NCI-H1417 (cell line): ENCODE measurements around the gene NHSL2.

Experiments
- DNase-seq, 3 experiments: peaks; one replicate each; lab custom pipeline; 2025; lab: John Stamatoyannopoulos, UW

The NHSL2 gene

GRCh38 chrX:72128881-72129280 is 218.2 kb downstream of the NHSL2 start:
- DNase-seq = peak; percentile 13 to 23 (median 22)

GRCh38 chrX:72129661-72130060 is 219.0 kb downstream of the NHSL2 start:
- DNase-seq = no peak

- DNase-seq = no peak
Measured at GRCh38 chrX:72130156-72130761, 219.6 kb downstream of the NHSL2 start.

GRCh38 chrX:72130762-72131250 is 220.2 kb downstream of the NHSL2 start:
- DNase-seq = no peak

GRCh38 chrX:72131317-72132294 is 221.0 kb downstream of the NHSL2 start, which contains the start of gene RTL5:
RTL5 (minus strand) TSS chrX:72131915.
- DNase-seq = peak; percentile 94 to 97 (median 95)

- DNase-seq = no peak
Measured at GRCh38 chrX:72132456-72132855, 221.8 kb downstream of the NHSL2 start.

GRCh38 chrX:72133851-72134546 is 223.4 kb downstream of the NHSL2 start:
- DNase-seq = no peak

GRCh38 chrX:72137846-72138495 is 227.3 kb downstream of the NHSL2 start:
- DNase-seq = no peak

GRCh38 chrX:72139538-72139937 is 228.9 kb downstream of the NHSL2 start:
- DNase-seq = no peak

- DNase-seq = peak in 2 of 3 experiments; percentile 46 to 69
Measured at GRCh38 chrX:72141372-72142004, 230.8 kb downstream of the NHSL2 start.

GRCh38 chrX:72142094-72142793 is 231.6 kb downstream of the NHSL2 start:
- DNase-seq = peak; percentile 91 to 99 (median 91)

- DNase-seq = peak in 2 of 3 experiments; percentile 59 to 65
Measured at GRCh38 chrX:72142794-72143608, 232.4 kb downstream of the NHSL2 start.

GRCh38 chrX:72143609-72143907 is 232.9 kb downstream of the NHSL2 start:
- DNase-seq = peak in 1 of 3 experiments; percentile 43

GRCh38 chrX:72145181-72145580 is 234.5 kb downstream of the NHSL2 start:
- no peak for DNase-seq

- DNase-seq = no peak
Measured at GRCh38 chrX:72146527-72146926, 235.9 kb downstream of the NHSL2 start.

- DNase-seq = no peak
Measured at GRCh38 chrX:72158773-72159172, 248.1 kb downstream of the NHSL2 start.

GRCh38 chrX:72159769-72160168 is 249.1 kb downstream of the NHSL2 start:
- DNase-seq = no peak

- DNase-seq = no peak
Measured at GRCh38 chrX:72165551-72165950, 254.9 kb downstream of the NHSL2 start.

- DNase-seq = no peak
Measured at GRCh38 chrX:72169008-72169728, 258.5 kb downstream of the NHSL2 start.
